ENCODE results near the gene APCDD1.

Gene APCDD1

DNA sequence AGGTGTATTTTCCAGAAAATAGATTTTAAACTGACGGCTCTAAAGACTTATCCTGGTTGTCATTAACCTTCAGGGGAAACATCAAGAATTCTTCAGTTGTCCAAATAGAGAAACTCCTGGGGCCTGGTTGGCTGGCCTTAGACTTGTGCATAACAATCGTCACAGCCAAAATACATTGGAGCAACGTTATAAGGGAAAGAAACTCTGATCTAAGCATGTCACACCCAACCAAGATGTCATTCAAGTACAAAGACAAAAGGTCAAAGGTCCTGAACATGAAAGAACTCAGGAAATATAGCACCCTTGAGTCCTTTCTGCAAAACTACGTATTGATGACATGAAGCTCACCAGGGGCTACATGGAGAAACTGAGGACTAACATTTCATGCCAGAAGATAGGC lies 23.8 kb upstream of the APCDD1 start:
- DNase-seq (ENCODE audit: extremely low spot score): no peak
- TF ChIP-seq, protein P1, sequence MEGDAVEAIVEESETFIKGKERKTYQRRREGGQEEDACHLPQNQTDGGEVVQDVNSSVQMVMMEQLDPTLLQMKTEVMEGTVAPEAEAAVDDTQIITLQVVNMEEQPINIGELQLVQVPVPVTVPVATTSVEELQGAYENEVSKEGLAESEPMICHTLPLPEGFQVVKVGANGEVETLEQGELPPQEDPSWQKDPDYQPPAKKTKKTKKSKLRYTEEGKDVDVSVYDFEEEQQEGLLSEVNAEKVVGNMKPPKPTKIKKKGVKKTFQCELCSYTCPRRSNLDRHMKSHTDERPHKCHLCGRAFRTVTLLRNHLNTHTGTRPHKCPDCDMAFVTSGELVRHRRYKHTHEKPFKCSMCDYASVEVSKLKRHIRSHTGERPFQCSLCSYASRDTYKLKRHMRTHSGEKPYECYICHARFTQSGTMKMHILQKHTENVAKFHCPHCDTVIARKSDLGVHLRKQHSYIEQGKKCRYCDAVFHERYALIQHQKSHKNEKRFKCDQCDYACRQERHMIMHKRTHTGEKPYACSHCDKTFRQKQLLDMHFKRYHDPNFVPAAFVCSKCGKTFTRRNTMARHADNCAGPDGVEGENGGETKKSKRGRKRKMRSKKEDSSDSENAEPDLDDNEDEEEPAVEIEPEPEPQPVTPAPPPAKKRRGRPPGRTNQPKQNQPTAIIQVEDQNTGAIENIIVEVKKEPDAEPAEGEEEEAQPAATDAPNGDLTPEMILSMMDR (IDR thresholded peaks at IDR 0.05; ENCODE audit: control extremely low read depth, extremely low read depth, low read depth, missing control alignments): no peak
- ChIA-PET POLR2A (no interaction called here), CTCF (interaction anchor here (1.2 kb wide), 1 partner anchor 13 kb away, joined by 3 read pairs; no protein-coding TSS in a partner anchor)

DNA sequence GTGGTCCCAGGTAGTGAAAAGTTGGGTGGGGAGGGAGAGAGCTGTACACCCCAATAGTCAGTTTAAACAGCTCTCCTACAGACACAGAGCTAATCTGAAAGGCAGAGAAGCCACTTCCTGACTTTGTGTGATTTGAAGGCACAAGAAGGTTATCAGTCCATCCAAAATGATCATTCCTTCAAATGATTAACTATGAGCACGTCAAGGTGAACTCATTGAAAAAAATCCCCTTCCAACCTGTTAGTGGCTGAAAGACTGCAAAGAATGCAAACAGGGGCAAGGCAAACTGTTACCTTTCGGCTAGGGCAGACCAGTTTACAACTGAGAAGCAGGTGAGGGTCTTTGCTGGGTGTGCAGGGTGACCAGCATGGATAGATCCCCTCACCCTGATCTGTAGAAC lies 22.8 kb upstream of the APCDD1 start:
- DNase-seq (ENCODE audit: extremely low spot score): no peak
- POLR2A ChIA-PET: no interaction called here
- TF ChIP-seq, protein P1 (IDR thresholded peaks at IDR 0.05; ENCODE audit: control extremely low read depth, extremely low read depth, low read depth, missing control alignments): no peak
- CTCF ChIA-PET: interaction anchor here (0.7 to 2.6 kb wide), 2 partner anchors 10 to 27 kb away, joined by 3 to 8 read pairs; no protein-coding TSS in a partner anchor

DNA sequence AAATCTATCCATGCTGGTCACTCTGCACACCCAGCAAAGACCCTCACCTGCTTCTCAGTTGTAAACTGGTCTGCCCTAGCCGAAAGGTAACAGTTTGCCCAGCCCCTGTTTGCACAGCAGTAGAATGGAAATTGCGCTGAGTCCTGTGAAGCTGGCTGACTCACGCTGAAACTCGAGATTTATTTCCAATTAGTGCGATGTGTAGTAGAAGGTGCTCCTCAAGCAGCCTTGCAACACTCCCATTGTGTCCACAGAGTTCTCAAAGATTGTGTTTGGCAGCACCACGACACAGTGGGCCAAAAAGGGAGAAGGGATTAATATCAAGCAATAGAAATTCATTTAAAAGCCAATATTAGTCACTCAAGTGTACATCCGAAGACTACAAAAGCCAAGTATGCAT lies 21.7 kb upstream of the APCDD1 start:
- CTCF ChIA-PET: interaction anchor here (2.6 kb wide), 1 partner anchor 9 kb away, joined by 8 read pairs; no protein-coding TSS in a partner anchor
- TF ChIP-seq, protein P1 (IDR thresholded peaks at IDR 0.05; ENCODE audit: control extremely low read depth, extremely low read depth, low read depth, missing control alignments): no peak
- POLR2A ChIA-PET: no interaction called here
- DNase-seq (ENCODE audit: extremely low spot score): no peak

DNA sequence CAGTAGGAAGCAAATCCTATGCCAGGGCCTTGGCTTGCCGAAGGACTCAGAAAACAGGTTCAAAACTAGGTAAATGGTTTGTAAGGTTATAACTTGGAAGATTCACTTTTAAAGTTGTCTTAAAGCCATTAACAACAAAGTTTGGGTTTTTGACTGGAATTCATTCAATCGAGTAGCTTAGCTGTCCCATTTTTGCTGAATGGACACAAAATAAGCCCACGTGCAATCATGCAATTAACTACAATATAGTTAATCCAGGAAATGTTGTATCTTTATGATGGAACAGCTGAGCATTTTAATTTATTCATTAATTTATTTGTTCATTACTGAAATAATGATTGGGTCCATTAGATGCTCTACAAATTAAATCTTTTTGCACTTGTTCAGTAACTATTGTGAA lies 18.3 kb upstream of the APCDD1 start:
- TF ChIP-seq, protein P1 (IDR thresholded peaks at IDR 0.05; ENCODE audit: control extremely low read depth, extremely low read depth, low read depth, missing control alignments): no peak
- DNase-seq (ENCODE audit: extremely low spot score): no peak
- ChIA-PET CTCF (no interaction called here), POLR2A (no interaction called here)

DNA sequence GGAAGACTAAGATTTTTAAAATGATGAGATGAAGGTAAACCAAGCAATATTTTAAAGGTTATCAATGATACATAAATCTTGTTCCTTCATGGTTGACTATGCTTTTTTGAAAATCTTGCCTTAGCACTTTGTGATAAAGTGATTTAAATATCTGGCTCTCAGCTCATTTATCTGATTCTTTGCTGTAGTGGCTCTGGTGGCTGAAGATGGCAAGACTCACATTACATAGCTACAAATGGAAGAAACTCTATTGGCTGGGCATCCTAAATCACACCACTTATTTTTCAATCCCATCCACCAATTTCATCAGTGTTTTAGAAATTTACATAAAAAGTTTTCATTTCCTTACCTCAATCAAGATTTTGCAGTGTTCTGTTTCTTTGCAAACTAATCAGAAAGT lies 16.6 kb upstream of the APCDD1 start:
- TF ChIP-seq, protein P1 (IDR thresholded peaks at IDR 0.05; ENCODE audit: control extremely low read depth, extremely low read depth, low read depth, missing control alignments): no peak
- DNase-seq (ENCODE audit: extremely low spot score): no peak
- CTCF ChIA-PET: no interaction called here

DNA sequence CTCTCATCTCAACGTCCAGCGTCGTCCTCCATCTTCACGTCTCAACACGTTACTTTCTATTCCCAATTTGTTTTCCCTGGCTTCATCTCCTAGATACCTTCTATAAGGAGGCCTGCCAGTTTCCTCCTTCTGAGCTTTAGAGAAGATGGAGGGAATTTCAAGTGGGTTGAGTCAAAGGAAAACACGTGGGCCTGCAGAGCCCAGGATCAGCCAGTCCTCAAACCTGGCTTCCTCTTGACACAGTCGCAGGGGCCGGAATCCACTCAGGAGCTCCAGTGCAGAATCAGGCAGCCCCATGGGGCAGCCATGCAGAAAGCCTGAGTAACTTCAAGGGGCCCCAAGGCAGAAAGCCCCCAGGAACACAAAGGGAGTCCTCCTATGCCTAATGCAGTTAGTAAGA lies 14.5 kb upstream of the APCDD1 start:
- ChIA-PET POLR2A (no interaction called here), CTCF (no interaction called here)
- TF ChIP-seq, protein P1 (IDR thresholded peaks at IDR 0.05; ENCODE audit: control extremely low read depth, extremely low read depth, low read depth, missing control alignments): no peak
- DNase-seq (ENCODE audit: extremely low spot score): no peak

More for the DNA sequence above, 16.6 kb upstream of the APCDD1 start:
- POLR2A ChIA-PET: no interaction called here

DNA sequence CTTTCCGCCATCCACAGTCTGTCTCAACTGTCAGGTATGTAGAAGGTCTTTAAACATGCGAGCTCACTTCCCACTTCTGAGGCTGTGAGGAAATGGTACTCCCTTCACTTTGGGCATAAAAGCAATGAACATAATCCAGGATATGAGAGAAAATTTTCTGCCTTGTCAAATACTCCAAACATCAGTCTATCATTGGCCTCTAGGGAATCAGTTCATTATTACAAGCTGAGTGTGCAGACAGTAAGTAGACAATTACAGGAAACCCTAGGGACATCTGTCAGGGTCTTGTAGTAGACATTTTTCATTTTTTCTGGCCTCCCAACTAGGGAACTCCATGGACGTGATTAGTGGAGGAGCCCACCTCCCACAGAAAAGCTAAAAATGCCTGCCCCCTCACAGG lies 13.6 kb upstream of the APCDD1 start:
- TF ChIP-seq, protein P1 (IDR thresholded peaks at IDR 0.05; ENCODE audit: control extremely low read depth, extremely low read depth, low read depth, missing control alignments): no peak
- no peak for DNase-seq (ENCODE audit: extremely low spot score)
- POLR2A ChIA-PET: no interaction called here
- CTCF ChIA-PET: interaction anchor here (1.0 to 2.3 kb wide), 3 partner anchors 8 to 10 kb away, joined by 3 to 8 read pairs (median 4); no protein-coding TSS in a partner anchor
